RKO (cell line): ENCODE measurements around the gene INPP5A.
"Not testable (repeated sequence)": the region's sequence is repeated elsewhere in the genome, so short reads cannot be mapped to it uniquely, and the experiment has no call there.

Experiments used
- DNase-seq: peaks from one replicate; pipeline ENCODE4 v3.0.0-alpha.2; 2016; ENCODE audit warnings: low spot score

Gene INPP5A

DNA sequence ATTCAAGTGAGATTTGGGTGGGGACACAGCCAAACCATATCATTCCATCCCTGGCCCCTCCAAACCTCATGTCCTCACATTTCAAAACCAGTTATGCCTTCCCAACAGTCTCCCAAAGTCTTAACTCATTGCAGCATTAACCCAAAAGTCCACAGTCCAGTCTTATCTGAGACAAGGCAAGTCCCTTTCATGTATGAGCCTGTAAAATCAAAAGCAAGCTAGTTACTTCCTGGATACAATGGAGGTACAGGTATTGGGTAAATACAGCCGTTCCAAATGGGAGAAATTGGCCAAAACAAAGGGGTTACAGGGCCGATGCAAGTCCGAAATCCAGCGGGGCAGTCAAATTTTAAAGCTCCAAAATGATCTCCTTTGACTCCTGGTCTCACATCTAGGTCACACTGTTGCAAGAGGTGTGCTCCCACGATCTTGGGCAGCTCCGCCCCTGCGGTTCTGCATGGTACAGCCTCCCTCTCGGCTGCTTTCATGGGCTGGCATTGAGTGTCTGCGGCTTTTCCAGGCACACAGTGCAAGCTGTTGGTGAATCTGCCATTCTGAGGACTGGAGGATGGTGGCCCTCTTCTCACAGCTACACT, 61.5 kb downstream of the INPP5A start:
- not testable (repeated sequence) for DNase-seq

- DNase-seq: no peak
Observed at GRCh38 chr10:132599732-132600131, 62.1 kb downstream of the INPP5A start.

- no peak for DNase-seq
Observed at GRCh38 chr10:132600416-132600815, 62.8 kb downstream of the INPP5A start.

- DNase-seq: no peak
Observed at GRCh38 chr10:132601567-132601966, 64.0 kb downstream of the INPP5A start.

DNA sequence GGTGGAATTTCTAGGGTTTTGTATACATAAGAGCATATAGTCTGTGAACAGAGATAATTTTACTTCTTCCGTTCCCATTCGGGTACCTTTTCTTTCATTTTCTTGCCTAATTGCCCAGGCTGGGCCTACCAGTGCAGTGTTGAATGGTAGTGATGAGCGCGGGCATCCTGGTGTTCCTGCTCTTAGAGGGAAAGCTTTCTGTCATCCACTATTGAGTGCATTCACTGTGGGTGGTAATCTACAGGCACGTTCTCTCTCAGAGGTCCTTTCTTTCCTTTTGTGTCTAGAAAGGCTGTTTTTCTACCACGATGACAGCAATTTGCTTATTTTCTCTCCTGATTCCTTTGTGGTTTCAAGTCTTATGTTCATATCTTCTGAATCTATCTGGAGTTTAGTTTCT, 65.0 kb downstream of the INPP5A start:
- DNase-seq: no peak

DNA sequence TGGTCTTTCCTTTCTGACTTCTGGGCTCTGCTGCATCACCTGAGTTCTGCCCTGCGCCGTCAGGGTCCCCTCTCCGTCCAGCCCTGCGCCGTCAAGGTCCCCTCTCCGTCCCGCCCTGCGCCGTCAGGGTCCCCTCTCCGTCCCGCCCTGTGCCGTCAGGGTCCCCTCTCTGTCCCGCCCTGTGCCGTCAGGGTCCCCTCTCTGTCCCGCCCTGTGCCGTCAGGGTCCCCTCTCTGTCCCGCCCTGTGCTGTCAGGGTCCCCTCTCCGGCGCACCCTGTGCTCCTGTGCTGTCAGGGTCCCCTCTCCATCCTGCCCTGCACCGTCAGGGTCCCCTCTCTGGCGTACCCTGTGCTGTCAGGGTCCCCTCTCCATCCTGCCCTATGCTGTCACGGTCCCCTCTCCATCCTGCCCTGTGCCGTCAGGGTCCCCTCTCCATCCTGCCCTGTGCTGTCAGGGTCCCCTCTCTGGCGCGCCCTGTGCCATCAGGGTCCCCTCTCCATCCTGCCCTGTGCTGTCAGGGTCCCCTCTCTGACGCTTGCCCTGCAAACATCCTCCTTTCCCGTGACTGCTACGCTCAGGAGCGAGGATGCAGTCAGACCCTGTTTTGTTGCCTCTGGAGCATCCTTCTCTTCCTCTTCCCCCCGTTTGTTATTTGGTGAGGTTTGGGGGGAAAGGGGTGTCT, 66.4 kb downstream of the INPP5A start:
- DNase-seq: no peak

DNA sequence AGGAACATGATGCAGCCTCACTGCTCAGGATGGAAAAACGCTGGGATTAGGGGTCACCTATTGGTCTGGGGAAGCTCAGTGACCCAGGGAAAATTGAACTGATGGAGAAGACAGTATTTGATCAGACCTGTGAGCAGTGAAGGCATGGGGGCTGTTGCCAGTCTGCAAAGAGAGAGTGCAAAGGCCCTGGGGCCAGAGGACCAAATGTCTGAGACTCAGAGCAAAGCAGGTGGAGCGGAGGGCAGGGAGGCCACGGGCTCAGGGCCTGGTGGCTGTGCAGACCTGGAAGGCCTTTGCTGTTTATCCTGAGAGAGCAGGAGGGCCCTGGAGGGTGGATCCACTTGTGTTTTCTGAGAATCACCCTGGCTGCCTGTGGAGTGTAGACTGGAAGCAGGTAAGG, 67.1 kb downstream of the INPP5A start:
- no peak for DNase-seq

DNA sequence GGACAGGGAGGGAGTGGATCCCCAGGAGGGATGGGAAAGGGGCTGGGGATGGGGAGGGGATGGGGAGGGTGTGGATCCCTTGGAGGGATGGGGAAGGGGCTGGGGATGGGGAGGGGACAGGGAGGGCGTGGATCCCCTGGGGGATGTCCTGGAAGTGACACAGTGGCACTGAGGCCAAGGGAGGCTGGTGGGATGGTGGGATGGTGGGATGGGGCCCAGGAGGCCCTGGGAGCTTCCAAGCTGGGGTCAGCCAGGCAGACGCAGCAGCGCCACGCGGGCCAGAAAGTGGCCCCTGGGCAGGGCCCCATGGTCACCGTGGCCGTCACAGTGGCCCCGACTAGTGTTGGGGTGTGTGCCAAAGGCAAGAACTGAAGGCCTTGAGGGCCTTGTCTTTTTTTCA, 67.8 kb downstream of the INPP5A start:
- no peak for DNase-seq

- no peak for DNase-seq
Observed at GRCh38 chr10:132606031-132606491, 68.5 kb downstream of the INPP5A start.

DNA sequence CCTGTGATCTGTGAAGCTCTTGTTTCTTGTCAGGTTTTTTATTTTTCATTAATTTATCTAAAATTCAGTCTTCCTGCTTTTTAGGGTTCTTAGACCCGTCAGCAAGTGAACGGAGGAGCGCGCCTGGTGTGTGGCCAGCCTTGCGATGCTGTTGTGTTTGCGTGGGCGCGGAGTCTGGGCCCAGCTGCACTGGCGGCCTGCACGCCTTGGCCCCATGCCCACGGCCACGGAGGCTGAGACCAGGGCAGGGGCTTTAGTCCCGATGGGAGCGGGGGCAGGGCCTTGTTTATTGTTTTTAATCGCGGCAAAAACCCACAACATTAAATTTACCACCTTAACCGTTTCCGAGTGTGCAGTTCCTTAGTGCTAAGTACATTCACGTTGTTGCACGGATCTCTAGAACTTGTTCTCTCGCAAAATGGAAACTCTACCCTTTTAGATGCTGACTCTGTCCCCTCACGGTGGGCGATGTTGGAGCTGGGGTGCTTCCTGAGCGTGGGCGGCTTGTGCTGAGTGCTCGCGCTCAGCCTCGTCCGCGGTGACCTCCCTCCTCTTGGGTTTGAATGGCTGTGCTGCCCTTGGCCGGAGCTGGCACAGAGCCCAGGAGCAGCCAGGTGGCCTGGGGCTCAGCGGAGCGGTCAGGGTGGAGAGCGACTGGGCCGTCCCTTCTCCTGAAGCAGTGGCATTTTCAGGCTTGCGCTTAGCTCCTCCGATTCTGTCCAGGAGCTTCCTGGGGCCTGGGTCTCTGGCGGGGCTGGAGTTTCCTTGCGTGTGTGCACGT, 69.1 kb downstream of the INPP5A start:
- DNase-seq: no peak

- no peak for DNase-seq
Observed at GRCh38 chr10:132607491-132607890, 69.9 kb downstream of the INPP5A start.

DNA sequence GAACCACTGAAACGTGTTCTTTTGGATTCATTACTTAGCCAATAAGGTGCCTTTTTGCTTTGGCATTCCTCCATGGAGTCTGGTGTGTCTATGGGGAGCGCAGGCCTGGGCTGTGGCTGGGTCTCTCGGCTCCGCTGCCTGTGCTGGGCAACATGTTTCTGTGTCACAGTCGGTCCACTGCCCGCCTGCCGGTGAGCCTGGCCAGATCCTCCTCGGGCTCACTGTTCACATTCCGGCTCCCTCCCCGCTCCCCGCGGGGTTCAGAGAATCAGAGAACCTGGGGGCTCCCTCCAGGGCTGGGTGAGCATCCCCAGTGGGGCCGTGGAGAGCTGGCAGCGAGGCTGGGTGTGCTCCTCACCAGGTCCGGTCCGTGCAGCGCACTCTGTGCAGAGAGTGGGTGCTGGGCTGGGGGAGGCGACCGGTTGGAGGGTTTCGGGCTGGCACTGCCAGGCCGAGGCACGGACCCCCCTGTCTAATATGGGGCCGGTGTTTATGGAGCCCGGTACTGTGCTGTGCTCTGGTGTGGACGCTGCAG, 70.4 kb downstream of the INPP5A start:
- no peak for DNase-seq

- DNase-seq: no peak
Observed at GRCh38 chr10:132608511-132609195, 71.1 kb downstream of the INPP5A start.

- no peak for DNase-seq
Observed at GRCh38 chr10:132609211-132609610, 71.6 kb downstream of the INPP5A start.

- DNase-seq: no peak
Observed at GRCh38 chr10:132610071-132610701, 72.6 kb downstream of the INPP5A start.

GRCh38 chr10:132611026-132611910, 73.7 kb downstream of the INPP5A start:
- no peak for DNase-seq

DNA sequence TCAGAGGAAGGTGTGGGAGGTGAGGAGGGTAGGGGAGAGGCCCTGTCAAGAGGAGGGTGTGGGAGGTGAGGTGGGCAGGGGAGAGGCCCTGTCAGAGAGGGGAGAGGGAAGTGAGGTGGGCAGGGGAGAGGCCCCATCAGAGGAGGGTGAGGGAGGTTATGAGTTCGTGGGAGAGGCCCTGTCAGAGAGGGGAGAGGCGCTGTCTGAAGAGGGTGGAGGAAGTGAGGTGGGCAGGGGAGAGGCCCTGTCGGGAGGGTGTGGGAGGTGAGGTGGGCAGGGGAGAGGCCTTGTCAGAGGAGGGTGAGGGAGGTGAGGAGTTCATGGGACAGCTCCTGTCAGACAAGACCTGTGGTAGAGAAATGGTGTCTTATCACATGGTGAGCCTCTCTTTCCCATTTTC, 74.4 kb downstream of the INPP5A start:
- no peak for DNase-seq

DNA sequence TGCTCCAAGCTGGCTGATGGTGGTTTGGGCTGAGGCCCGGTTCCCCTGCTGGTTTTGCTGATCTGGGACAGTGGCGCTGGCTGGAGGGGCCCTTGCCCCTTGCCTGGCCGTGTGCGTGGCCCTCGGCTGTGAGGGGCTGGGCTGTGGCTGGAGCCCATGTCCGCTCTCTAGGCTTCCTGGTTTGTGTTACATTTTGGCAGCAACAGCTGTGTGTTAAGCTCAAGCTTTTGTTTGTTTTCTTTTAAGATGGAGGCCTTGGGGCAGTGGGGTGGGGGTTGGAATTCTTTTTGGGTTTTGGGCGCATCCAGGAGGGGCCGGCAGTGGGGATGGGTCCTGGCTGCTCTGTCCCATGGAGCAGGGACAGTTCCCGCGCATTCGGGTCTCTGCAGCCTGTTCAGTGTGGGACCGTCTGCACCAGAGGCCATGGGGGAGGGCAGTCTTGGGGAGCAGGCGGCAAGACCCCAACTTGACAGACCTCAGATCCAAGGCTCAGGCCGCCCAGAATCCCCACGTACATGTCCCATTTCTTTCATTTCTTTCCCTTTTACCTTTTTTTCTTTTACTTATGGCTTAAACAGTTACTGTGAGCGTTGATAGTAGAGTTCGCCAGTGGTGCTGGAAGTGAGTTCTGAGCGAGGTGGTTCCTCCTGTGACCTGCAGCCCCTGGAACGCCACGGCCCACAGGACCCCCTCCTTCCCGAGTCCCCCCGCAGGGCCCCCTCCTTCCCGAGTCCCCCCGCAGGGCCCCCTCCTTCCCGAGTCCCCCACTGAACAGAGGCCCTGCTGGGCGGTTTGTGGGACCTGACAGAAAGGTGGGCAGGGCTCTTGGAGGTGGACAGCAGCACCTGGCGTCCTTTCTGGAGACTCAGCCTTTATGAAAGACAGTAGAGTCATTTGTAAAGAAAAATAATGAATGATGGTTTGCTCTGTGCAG, 75.3 kb downstream of the INPP5A start:
- DNase-seq: no peak

DNA sequence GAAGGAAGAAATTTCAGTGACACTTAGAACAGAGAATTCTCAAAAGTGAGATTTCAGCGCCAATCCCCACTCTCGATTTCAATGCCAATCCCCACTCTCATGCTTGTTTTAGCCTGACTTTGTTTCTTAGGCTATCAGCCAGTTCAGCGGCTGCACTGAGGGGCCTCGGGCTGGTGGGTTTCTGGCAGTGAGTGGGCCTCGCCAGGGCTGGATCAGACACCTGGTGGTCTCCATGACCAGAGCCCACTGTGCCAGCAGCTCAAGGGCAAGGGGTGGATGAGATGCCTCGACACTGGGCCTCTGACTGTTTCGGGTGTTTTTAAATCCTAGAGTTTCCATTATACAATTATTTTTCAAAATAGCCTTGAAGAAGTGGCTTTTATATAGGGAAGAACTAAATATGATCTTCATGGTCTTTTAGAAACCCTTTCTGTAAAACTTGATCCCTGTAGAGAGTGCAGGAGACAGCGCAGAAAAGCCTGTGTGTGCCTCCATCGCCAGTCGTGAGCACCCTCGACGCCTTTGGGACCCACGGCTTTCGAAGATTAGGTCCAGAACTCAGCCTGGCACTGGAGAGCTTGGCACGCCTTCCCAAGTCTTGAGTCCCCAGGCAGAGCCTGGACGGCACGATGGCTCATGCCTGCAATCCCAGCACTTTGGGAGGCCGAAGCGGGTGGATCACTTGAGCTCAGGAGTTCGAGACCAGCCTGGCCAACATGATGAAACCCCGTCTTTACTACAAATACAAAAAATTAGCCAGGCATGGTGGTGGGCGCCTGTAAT, 76.2 kb downstream of the INPP5A start:
- DNase-seq: no peak
